ENCODE data around the gene TAF4B. TPM values are rescaled to one million over a fixed set of nuclear protein-coding genes. Genes with fewer than 3 reads are reported as not detected.
A peak's percentile ranks its signal among the peaks of the same experiment; 100 is the strongest.

Gene TAF4B
- total and polyA plus RNA-seq, 7 donors = 0.46 to 10.9 (median 6.4) TPM

GRCh38 chr18:26386002-26386401, 159.8 kb downstream of the TAF4B start:
- intact Hi-C loops (cut with DNase I) = loop anchor here (10.0 kb wide), 1 partner anchor 159 kb away; the partner anchor contains the start of gene KCTD1
- no peaks in the 10 kb centered on the region for H3K4me1 ChIP-seq

GRCh38 chr18:26386441-26386840, 160.2 kb downstream of the TAF4B start:
- Histone ChIP-seq H3K27me3 (no peaks in the 10 kb centered on the region), H3K36me3 (peaks cover 0 to 7% (median 0%) of the 10 kb centered on the region in 4 donors), H3K27ac (no peak overlapping the region), H3K4me3 (no peak overlapping the region), H3K4me1 (no peaks in the 10 kb centered on the region), H3K9me3 (no peaks in the 10 kb centered on the region)
- TF ChIP-seq EP300 (IDR thresholded peaks at IDR 0.05) = no peak
- TF ChIP-seq POLR2A (IDR thresholded peaks at IDR 0.05) = no peak
- TF ChIP-seq, protein P1, sequence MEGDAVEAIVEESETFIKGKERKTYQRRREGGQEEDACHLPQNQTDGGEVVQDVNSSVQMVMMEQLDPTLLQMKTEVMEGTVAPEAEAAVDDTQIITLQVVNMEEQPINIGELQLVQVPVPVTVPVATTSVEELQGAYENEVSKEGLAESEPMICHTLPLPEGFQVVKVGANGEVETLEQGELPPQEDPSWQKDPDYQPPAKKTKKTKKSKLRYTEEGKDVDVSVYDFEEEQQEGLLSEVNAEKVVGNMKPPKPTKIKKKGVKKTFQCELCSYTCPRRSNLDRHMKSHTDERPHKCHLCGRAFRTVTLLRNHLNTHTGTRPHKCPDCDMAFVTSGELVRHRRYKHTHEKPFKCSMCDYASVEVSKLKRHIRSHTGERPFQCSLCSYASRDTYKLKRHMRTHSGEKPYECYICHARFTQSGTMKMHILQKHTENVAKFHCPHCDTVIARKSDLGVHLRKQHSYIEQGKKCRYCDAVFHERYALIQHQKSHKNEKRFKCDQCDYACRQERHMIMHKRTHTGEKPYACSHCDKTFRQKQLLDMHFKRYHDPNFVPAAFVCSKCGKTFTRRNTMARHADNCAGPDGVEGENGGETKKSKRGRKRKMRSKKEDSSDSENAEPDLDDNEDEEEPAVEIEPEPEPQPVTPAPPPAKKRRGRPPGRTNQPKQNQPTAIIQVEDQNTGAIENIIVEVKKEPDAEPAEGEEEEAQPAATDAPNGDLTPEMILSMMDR (IDR thresholded peaks at IDR 0.05) = no peak
- no peak for TF ChIP-seq POLR2AphosphoS5 (IDR thresholded peaks at IDR 0.05)
- 48 to 78% methylated on average over 2 of the region's 2 CpGs for WGBS, 2 donors
- intact Hi-C loops (cut with DNase I) = loop anchor here (10.0 kb wide), 1 partner anchor 158 kb away; the partner anchor contains the start of gene KCTD1
- DNase-seq = no peak

More at GRCh38 chr18:26386002-26386401, 159.8 kb downstream of the TAF4B start:
- no peak overlapping the region for H3K27ac ChIP-seq
- no peak for DNase-seq
- peak in 1 of 4 donors; percentile 12 for TF ChIP-seq POLR2AphosphoS5 (IDR thresholded peaks at IDR 0.05)
- TF ChIP-seq, protein P1 (IDR thresholded peaks at IDR 0.05) = no peak
- no peak overlapping the region for H3K4me3 ChIP-seq
- peaks cover 0 to 7% (median 0%) of the 10 kb centered on the region in 4 donors for H3K36me3 ChIP-seq
- no peaks in the 10 kb centered on the region for H3K27me3 ChIP-seq
- no peaks in the 10 kb centered on the region for H3K9me3 ChIP-seq

DNA sequence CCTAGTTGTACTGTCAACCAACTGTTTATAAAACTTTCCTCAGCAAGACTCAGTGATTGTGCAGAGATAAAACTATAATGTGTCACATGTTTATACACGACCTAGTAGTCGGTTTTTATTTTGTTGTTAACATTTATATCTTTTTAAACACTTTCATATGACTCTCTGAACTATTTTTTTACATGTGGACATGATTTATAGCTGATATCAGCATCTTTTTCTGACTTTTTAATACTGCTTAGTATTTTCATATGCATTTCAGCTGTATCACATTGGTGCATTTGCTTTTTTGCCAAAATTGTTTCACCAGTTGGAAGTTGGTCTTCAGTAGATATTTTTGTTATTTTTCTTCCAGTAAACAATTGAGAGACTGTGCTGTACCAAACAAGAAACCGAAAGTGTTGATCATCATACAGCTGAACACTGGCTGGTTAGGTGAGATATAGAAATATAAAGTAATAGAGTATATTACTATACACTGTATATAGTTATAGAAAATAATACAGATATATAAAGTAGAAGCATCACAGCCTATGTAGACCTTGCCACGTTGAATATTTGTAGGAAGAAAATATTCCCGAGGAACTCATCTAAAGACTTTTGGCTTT, 167.9 kb downstream of the TAF4B start:
- TF ChIP-seq, protein P1 (IDR thresholded peaks at IDR 0.05) = no peak
- Histone ChIP-seq H3K4me1 (no peaks in the 10 kb centered on the region), H3K36me3 (peaks cover 0 to 7% (median 0%) of the 10 kb centered on the region in 4 donors), H3K27ac (no peak overlapping the region), H3K4me3 (no peak overlapping the region), H3K9me3 (no peaks in the 10 kb centered on the region), H3K27me3 (no peaks in the 10 kb centered on the region)
- DNase-seq = no peak
- 60 to 72% methylated on average over 5 of the region's 5 CpGs for WGBS, 2 donors
- intact Hi-C loops (cut with DNase I) = no loop called here

DNA sequence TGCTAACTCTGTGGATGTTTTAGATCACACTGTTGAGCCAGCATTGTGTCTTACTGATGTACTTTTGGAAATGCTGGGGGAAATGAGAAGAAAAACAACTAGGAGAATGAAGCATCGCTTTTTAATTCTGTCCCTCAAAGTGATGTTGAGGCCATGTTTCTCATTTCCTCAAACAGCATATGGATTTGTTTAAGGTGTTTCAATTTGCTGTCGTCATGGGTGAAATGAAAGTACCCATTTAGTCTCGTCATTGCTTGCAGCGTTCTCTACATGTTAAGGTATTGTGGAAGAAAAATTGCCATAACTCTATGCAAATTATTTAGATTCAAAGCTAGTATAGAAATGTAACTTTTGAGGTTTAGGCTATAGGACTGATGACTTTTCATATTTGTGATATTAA, 170.8 kb downstream of the TAF4B start:
- no peak for DNase-seq
- Histone ChIP-seq H3K36me3 (no peaks in the 10 kb centered on the region), H3K27ac (no peak overlapping the region), H3K4me1 (no peaks in the 10 kb centered on the region), H3K4me3 (no peak overlapping the region), H3K9me3 (no peaks in the 10 kb centered on the region), H3K27me3 (no peaks in the 10 kb centered on the region)
- no peak for TF ChIP-seq POLR2AphosphoS5 (IDR thresholded peaks at IDR 0.05)
- TF ChIP-seq, protein P1 (IDR thresholded peaks at IDR 0.05) = no peak
- TF ChIP-seq EP300 (IDR thresholded peaks at IDR 0.05) = no peak
- TF ChIP-seq POLR2A (IDR thresholded peaks at IDR 0.05) = no peak
- 91 to 95% methylated on average over 4 of the region's 4 CpGs for WGBS, 2 donors
- intact Hi-C loops (cut with DNase I) = no loop called here

GRCh38 chr18:26403491-26403890, 177.2 kb downstream of the TAF4B start:
- Histone ChIP-seq H3K27me3 (no peaks in the 10 kb centered on the region), H3K36me3 (no peaks in the 10 kb centered on the region), H3K9me3 (no peaks in the 10 kb centered on the region), H3K4me1 (no peaks in the 10 kb centered on the region), H3K27ac (no peak overlapping the region), H3K4me3 (no peak overlapping the region)
- TF ChIP-seq POLR2AphosphoS5 (IDR thresholded peaks at IDR 0.05) (no peak), POLR2A (IDR thresholded peaks at IDR 0.05) (no peak), EP300 (IDR thresholded peaks at IDR 0.05) (no peak)
- TF ChIP-seq, protein P1 (IDR thresholded peaks at IDR 0.05) = no peak
- intact Hi-C loops (cut with DNase I) = no loop called here
- WGBS, 2 donors = 84 to 88% methylated on average over 1 of the region's 1 CpG
- no peak for DNase-seq

All from sigmoid colon (tissue), 7 donors.